PC-3 (cell line): ENCODE measurements around the gene DGKG. TPM values are rescaled to one million over a fixed set of nuclear protein-coding genes. Genes with fewer than 3 reads are reported as not detected.

Experiments used
- ATAC-seq: fragments of 200-7000 bp; cut with Tn5 transposase; 2 replicates; pipeline ENCODE4 v1.9.1; 2020; ENCODE audit warnings: mild to moderate bottlenecking, moderate library complexity
- BruUV-seq: library from RNA; stranded (reverse); fragments of 400-500 nt; replicated peaks from 2 replicates; lab custom pipeline; 2021; lab: Mats Ljungman, UMichigan
- CTCF ChIA-PET: fragments of 300-600 bp; sonication (Branson Sonifier 250); formaldehyde crosslinking; loops from one replicate; lab custom pipeline; 2022; ENCODE audit warnings: antibody characterized with exemption; lab: Charles Lee
- POLR2A ChIA-PET: fragments of 300-600 bp; sonication (Branson Sonifier 250); formaldehyde crosslinking; loops from one replicate; lab custom pipeline; 2022; ENCODE audit warnings: antibody characterized with exemption; ENCODE audit not compliant: unreplicated experiment; lab: Charles Lee
- DNase-seq: peaks from one replicate; pipeline ENCODE4 v3.0.0-alpha.2; 2015
- H2AFZ ChIP-seq: fragments of 300-600 bp; sonication (generic); 2 replicates; pipeline ENCODE4 v1.6.0; 2016; ENCODE audit warnings: antibody characterized with exemption, low read length
- H3F3A ChIP-seq: fragments of 300-600 bp; sonication (generic); one replicate; pipeline ENCODE4 v1.6.0; 2017; ENCODE audit warnings: antibody characterized with exemption, low read length, control low read depth, mild to moderate bottlenecking; ENCODE audit not compliant: unreplicated experiment
- H3K27ac ChIP-seq: fragments of 300-600 bp; sonication (generic); 2 replicates; pipeline ENCODE4 v1.5.1; 2016; ENCODE audit warnings: mild to moderate bottlenecking, low read length
- H3K27me3 ChIP-seq: fragments of 300-600 bp; sonication (generic); 2 replicates; pipeline ENCODE4 v1.6.1; 2016; ENCODE audit warnings: low read length, mixed read lengths
- H3K36me3 ChIP-seq: fragments of 300-600 bp; sonication (generic); 2 replicates; pipeline ENCODE4 v1.6.1; 2016; ENCODE audit warnings: low read depth, mixed run types, low read length, mixed read lengths
- H3K4me1 ChIP-seq: fragments of 300-600 bp; sonication (generic); 2 replicates; pipeline ENCODE4 v1.5.1; 2016; ENCODE audit warnings: low read length; ENCODE audit not compliant: insufficient read depth
- H3K4me2 ChIP-seq: fragments of 300-600 bp; sonication (generic); 2 replicates; pipeline ENCODE4 v1.6.0; 2016; ENCODE audit warnings: low read length
- H3K4me3 ChIP-seq: fragments of 300-600 bp; sonication (generic); 2 replicates; pipeline ENCODE4 v1.5.1; 2016; ENCODE audit warnings: mild to moderate bottlenecking, low read length, mixed read lengths
- H3K79me2 ChIP-seq: fragments of 300-600 bp; sonication (generic); 2 replicates; pipeline ENCODE4 v1.6.1; 2017; ENCODE audit warnings: low read length, mixed read lengths
- H3K9ac ChIP-seq: fragments of 300-600 bp; sonication (generic); 2 replicates; pipeline ENCODE4 v1.6.0; 2016; ENCODE audit warnings: mild to moderate bottlenecking, low read length
- H3K9me2 ChIP-seq: fragments of 300-600 bp; sonication (generic); replicated peaks from 2 replicates; pipeline ENCODE4 v1.6.1; 2016; ENCODE audit warnings: mixed run types, low read length, mixed read lengths
- H3K9me3 ChIP-seq: fragments of 300-600 bp; sonication (generic); 2 replicates; pipeline ENCODE4 v1.6.1; 2016; ENCODE audit warnings: low read length, mixed read lengths
- H4K20me1 ChIP-seq: fragments of 300-600 bp; sonication (generic); 2 replicates; pipeline ENCODE4 v1.6.1; 2016; ENCODE audit warnings: low read length, mixed read lengths
- EZH2 ChIP-seq: fragments of 300-600 bp; sonication (generic); IDR thresholded peaks from one replicate; pipeline ENCODE4 v1.6.1; 2017; ENCODE audit warnings: antibody characterized with exemption, mild to moderate bottlenecking, low read length; ENCODE audit not compliant: unreplicated experiment
- EZH2phosphoT487 ChIP-seq: fragments of 300-600 bp; sonication (generic); IDR thresholded peaks from 2 replicates; pipeline ENCODE4 v1.6.1; 2018; ENCODE audit warnings: mild to moderate bottlenecking, antibody characterized with exemption, low read length, borderline replicate concordance
- intact Hi-C: fragments of 100-400 bp; cut with micrococcal nuclease; formaldehyde crosslinking; loops from 2 replicates; pipeline ENCODE4 v1.9.0; 2023
- total RNA-seq: library from RNA; depleted of rRNA; stranded (reverse); fragments of >200 nt; gene quantifications from 2 replicates; pipeline ENCODE4 v1.2.3, GENCODE V29; 2014
- TF ChIP-seq, protein P1 (sequence below): fragments of 300-600 bp; sonication (generic); conservative IDR thresholded peaks from 2 replicates; pipeline ENCODE4 v1.5.1; 2017; ENCODE audit warnings: antibody characterized with exemption, low read depth, mild to moderate bottlenecking, low read length

Gene DGKG
- total RNA-seq, 1 experiment from 2014 or later = 2.7 TPM

DNA sequence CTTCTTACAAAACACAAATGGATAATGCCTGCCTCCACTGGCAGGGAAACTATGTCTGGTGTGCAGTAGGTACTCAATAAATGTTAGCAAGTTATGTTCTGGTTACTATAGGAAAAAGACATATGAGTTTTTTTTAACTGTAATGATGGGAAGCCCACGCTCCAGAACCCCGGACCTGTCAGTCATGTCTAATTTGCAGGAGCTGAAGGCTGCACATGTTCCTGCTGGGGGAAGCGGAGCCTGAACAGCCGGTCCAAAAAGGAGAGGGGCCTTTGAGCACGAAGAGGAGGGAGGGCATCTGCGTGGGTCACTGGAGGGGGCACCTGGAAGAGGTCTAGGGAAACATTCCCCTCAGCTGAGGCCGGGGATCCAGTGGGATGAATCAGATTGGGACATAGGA, 113.2 kb downstream of the DGKG start:
- no peaks in the 10 kb centered on the region for H3K9me3 ChIP-seq
- no peak overlapping the region for H3K4me2 ChIP-seq
- H3K27ac ChIP-seq = no peak overlapping the region
- DNase-seq (no peak), ATAC-seq (no peak)
- ChIA-PET CTCF (no interaction called here), POLR2A (no interaction called here)
- H2AFZ ChIP-seq = no peak overlapping the region
- peaks cover 14% of the 10 kb centered on the region; the same call in 1 of the 2 replicates for H3K27me3 ChIP-seq
- H4K20me1 ChIP-seq = no peaks in the 10 kb centered on the region
- no peaks in the 10 kb centered on the region for H3K9me2 ChIP-seq
- no peaks in the 10 kb centered on the region for H3K4me1 ChIP-seq
- H3K79me2 ChIP-seq = no peaks in the 10 kb centered on the region
- intact Hi-C loops = no loop called here
- H3F3A ChIP-seq = no peaks in the 10 kb centered on the region
- H3K36me3 ChIP-seq = no peaks in the 10 kb centered on the region
- TF ChIP-seq EZH2phosphoT487 (no peak), EZH2 (no peak)
- TF ChIP-seq, protein P1, sequence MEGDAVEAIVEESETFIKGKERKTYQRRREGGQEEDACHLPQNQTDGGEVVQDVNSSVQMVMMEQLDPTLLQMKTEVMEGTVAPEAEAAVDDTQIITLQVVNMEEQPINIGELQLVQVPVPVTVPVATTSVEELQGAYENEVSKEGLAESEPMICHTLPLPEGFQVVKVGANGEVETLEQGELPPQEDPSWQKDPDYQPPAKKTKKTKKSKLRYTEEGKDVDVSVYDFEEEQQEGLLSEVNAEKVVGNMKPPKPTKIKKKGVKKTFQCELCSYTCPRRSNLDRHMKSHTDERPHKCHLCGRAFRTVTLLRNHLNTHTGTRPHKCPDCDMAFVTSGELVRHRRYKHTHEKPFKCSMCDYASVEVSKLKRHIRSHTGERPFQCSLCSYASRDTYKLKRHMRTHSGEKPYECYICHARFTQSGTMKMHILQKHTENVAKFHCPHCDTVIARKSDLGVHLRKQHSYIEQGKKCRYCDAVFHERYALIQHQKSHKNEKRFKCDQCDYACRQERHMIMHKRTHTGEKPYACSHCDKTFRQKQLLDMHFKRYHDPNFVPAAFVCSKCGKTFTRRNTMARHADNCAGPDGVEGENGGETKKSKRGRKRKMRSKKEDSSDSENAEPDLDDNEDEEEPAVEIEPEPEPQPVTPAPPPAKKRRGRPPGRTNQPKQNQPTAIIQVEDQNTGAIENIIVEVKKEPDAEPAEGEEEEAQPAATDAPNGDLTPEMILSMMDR = no peak
- no TSS peak for BruUV-seq
- H3K4me3 ChIP-seq = no peak overlapping the region
- no peak overlapping the region for H3K9ac ChIP-seq

DNA sequence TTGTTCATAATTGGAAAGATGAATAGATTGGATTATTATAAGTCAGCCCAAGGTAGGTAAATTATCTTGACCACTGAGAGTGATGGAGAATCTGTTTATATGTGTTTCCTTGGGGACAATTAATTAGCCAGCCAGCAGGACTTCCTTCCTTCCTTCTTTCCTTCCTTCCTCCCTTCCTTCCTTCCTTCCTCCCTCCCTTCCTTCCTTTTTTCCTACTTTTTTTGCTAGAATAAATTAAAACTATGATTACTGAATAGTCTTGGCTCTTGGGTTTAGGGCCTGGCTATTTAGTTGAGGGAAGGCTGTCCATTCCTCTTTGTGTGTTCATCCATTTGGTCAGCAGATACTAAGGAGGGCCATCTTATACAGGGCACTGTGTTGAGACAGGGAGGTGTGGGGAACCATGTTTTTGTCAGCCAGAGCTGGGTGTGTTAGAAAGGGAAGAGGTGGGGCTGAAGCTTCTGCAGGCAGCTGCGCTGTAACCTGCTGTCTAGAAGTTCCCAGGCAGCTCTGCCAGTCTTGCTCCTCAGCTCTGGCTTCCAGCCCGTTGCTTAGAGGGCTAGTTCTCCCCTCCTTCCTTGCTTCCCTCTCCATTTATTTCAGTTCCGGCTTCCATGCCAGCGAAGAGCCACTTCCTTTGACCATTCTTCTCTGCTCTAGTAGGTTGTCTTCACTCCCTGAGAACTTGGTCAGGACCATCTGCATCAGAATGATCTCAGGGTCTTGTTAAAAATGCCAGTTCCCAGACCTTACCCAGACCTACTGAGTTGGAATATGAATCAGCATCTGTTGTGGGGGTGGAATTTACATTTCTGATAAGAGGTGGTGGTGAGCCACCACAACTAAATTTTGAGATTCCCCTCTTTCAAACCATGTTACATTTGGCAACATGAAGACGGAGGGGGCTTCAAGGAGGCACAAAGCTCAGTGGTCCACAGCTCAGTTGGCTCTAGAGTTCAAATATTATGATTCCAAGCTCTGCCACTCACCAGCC, 113.9 kb downstream of the DGKG start:
- Histone ChIP-seq H3K4me1 (no peaks in the 10 kb centered on the region), H3K4me2 (no peak overlapping the region), H4K20me1 (no peaks in the 10 kb centered on the region), H3K27ac (no peak overlapping the region), H3K9ac (no peak overlapping the region), H3K4me3 (no peak overlapping the region), H3F3A (no peaks in the 10 kb centered on the region), H3K27me3 (peaks cover 14% of the 10 kb centered on the region; the same call in 1 of the 2 replicates), H3K79me2 (no peaks in the 10 kb centered on the region), H3K36me3 (no peaks in the 10 kb centered on the region), H2AFZ (no peak overlapping the region), H3K9me2 (no peaks in the 10 kb centered on the region), H3K9me3 (no peaks in the 10 kb centered on the region)
- no TSS peak for BruUV-seq
- POLR2A ChIA-PET = no interaction called here
- CTCF ChIA-PET = no interaction called here
- DNase-seq = no peak
- ATAC-seq = no peak
- TF ChIP-seq EZH2phosphoT487 (no peak), EZH2 (no peak)
- TF ChIP-seq, protein P1 = no peak
- intact Hi-C loops = no loop called here

DNA sequence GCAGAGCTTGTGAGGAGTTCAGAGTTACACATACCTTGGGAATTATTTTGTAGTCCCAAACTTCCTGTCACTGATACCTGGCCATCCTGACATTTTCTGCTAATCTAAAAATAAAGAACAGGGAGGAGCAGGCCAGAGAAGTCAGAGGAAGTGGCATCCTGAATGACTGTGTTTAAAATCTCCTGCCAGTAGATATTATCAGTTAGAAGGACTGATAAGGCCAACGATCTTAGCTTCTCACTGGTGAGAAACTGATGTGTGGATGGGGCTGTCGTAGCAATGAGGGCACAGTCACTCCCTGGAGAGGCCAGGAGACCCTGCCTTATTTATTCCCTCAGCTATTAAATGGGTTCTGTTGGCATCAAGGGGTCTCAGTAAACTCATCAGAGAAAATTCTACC, 115.1 kb downstream of the DGKG start:
- peaks cover 14% of the 10 kb centered on the region; the same call in 1 of the 2 replicates for H3K27me3 ChIP-seq

More for the DNA sequence above, 115.1 kb downstream of the DGKG start:
- H3K9me2 ChIP-seq = no peaks in the 10 kb centered on the region
- BruUV-seq = no TSS peak
- no peaks in the 10 kb centered on the region for H3K4me1 ChIP-seq
- no peaks in the 10 kb centered on the region for H4K20me1 ChIP-seq
- no peak for TF ChIP-seq EZH2phosphoT487
- TF ChIP-seq, protein P1 = no peak
- no peak for TF ChIP-seq EZH2
- no peak overlapping the region for H3K27ac ChIP-seq
- no peak for ATAC-seq
- H3F3A ChIP-seq = no peaks in the 10 kb centered on the region
- no peaks in the 10 kb centered on the region for H3K36me3 ChIP-seq
- H3K4me3 ChIP-seq = no peak overlapping the region
- DNase-seq = no peak
- intact Hi-C loops = no loop called here
- ChIA-PET CTCF (no interaction called here), POLR2A (no interaction called here)
- no peak overlapping the region for H3K4me2 ChIP-seq
- no peaks in the 10 kb centered on the region for H3K79me2 ChIP-seq
- no peaks in the 10 kb centered on the region for H3K9me3 ChIP-seq
- H3K9ac ChIP-seq = no peak overlapping the region
- H2AFZ ChIP-seq = no peak overlapping the region
